H1 (cell line): Measurements from ENCODE around the gene NWD2. TPM values are rescaled to one million over a fixed set of nuclear protein-coding genes. Genes with fewer than 3 reads are reported as not detected.

Experiments used
- CTCF ChIA-PET: fragments of 300-600 bp; sonication (Branson Sonifier 250); formaldehyde crosslinking; loops from one replicate; lab custom pipeline; 2021; ENCODE audit not compliant: partially characterized antibody; lab: Charles Lee
- POLR2A ChIA-PET: fragments of 300-600 bp; sonication (Branson Sonifier 250); formaldehyde crosslinking; loops from one replicate; lab custom pipeline; 2021; ENCODE audit warnings: inconsistent platforms; ENCODE audit not compliant: partially characterized antibody; lab: Charles Lee
- DNase-seq, 2 experiments: peaks; one replicate each; pipeline versions ENCODE4 v3.0.0 to v3.0.0-alpha.2; 2010 to 2022; ENCODE audit warnings: low spot score in 2 of 2, low read depth in 1 of 2, mixed read lengths in 1 of 2
- FAIRE-seq: peaks from 2 replicates; lab custom pipeline; 2011; peaks lifted over from hg19 to GRCh38; lab: Jason Lieb, UNC
- H2AFZ ChIP-seq: 2 replicates; pipeline ENCODE4 v1.8.1; 2012; ENCODE audit warnings: low read length, inconsistent platforms
- H2AK5ac ChIP-seq: 2 replicates; pipeline ENCODE4 v1.6.1; 2013; ENCODE audit warnings: low read depth, low read length
- H2BK120ac ChIP-seq: replicated peaks from 2 replicates; pipeline ENCODE3; 2013; ENCODE audit warnings: low read depth, low read length, inconsistent platforms
- H2BK12ac ChIP-seq: 2 replicates; pipeline ENCODE4 v1.6.1; 2013; ENCODE audit warnings: low read depth, low read length
- H2BK15ac ChIP-seq: 2 replicates; pipeline ENCODE4 v1.6.1; 2013; ENCODE audit warnings: low read length
- H2BK20ac ChIP-seq: 2 replicates; pipeline ENCODE4 v1.6.1; 2013; ENCODE audit warnings: low read length
- H2BK5ac ChIP-seq: 2 replicates; pipeline ENCODE4 v1.6.1; 2013; ENCODE audit warnings: low read depth, low read length
- H3K14ac ChIP-seq: 2 replicates; pipeline ENCODE4 v1.6.1; 2013; ENCODE audit warnings: inconsistent platforms; ENCODE audit not compliant: insufficient read length
- H3K18ac ChIP-seq: 2 replicates; pipeline ENCODE4 v1.6.1; 2013; ENCODE audit warnings: low read length; ENCODE audit errors: extremely low read depth
- H3K23ac ChIP-seq: 2 replicates; pipeline ENCODE4 v1.6.1; 2013; ENCODE audit warnings: inconsistent platforms; ENCODE audit not compliant: insufficient read length
- H3K23me2 ChIP-seq: 2 replicates; pipeline ENCODE4 v1.6.1; 2013; ENCODE audit warnings: low read depth, low read length
- H3K27ac ChIP-seq: 2 replicates; pipeline ENCODE4 v1.6.1; 2011; ENCODE audit warnings: low read depth, low read length, inconsistent platforms
- H3K27me3 ChIP-seq, 4 experiments: replicated peaks in 1 of 4; 1 replicate in 1 of 4; 2 replicates in 3 of 4; pipeline versions ENCODE4 v1.6.1 to v1.8.1; 2011 to 2013; ENCODE audit warnings: low read length in 3 of 4, mild to moderate bottlenecking in 3 of 4, inconsistent platforms in 2 of 4, mixed read lengths in 2 of 4, moderate library complexity in 1 of 4; ENCODE audit not compliant: control insufficient read depth in 3 of 4, insufficient read depth in 3 of 4; ENCODE audit errors: extremely low read depth in 1 of 4
- H3K36me3 ChIP-seq, 4 experiments: 2 replicates each; pipeline versions ENCODE4 v1.6.1 to v1.8.1; 2011 to 2013; ENCODE audit warnings: mild to moderate bottlenecking in 4 of 4, low read length in 3 of 4, moderate library complexity in 2 of 4, control low read depth in 1 of 4, inconsistent platforms in 1 of 4; ENCODE audit not compliant: insufficient read depth in 4 of 4, control insufficient read depth in 2 of 4
- H3K4ac ChIP-seq: replicated peaks from 2 replicates; pipeline ENCODE3; 2013; ENCODE audit warnings: low read length, low read depth, mixed read lengths, inconsistent platforms; ENCODE audit not compliant: insufficient read length
- H3K4me1 ChIP-seq, 4 experiments: replicated peaks in 1 of 4; 1 replicate in 1 of 4; 2 replicates in 3 of 4; pipeline versions ENCODE4 v1.6.1 to v1.8.1; 2011 to 2013; ENCODE audit warnings: low read length in 3 of 4, inconsistent platforms in 2 of 4, mixed read lengths in 1 of 4; ENCODE audit not compliant: insufficient read depth in 4 of 4, control insufficient read depth in 3 of 4
- H3K4me2 ChIP-seq, 2 experiments: 2 replicates each; pipeline versions ENCODE4 v1.6.1 to v1.8.1; 2011 to 2013; ENCODE audit warnings: low read depth in 2 of 2, low read length in 2 of 2, control low read depth in 1 of 2, inconsistent platforms in 1 of 2, mild to moderate bottlenecking in 1 of 2; ENCODE audit not compliant: insufficient read depth in 1 of 2
- H3K4me3 ChIP-seq, 4 experiments: fragments of 200-600, 300-600 bp in 1 of 4; sonication (generic), shearing (Covaris generic), sonication (Bioruptor Twin) in 1 of 4; 2 replicates each; pipeline versions ENCODE4 v1.5.1 to v1.8.1; 2011 to 2016; ENCODE audit warnings: low read length in 4 of 4, low read depth in 3 of 4, control low read depth in 2 of 4, inconsistent platforms in 2 of 4, mild to moderate bottlenecking in 2 of 4, mixed read lengths in 1 of 4, moderate library complexity in 1 of 4; ENCODE audit not compliant: insufficient read depth in 2 of 4; ENCODE audit errors: extremely low read depth in 1 of 4
- H3K56ac ChIP-seq: replicated peaks from 2 replicates; pipeline ENCODE3; 2013; ENCODE audit warnings: low read depth, mild to moderate bottlenecking, mixed read lengths, low read length, inconsistent platforms; ENCODE audit not compliant: insufficient read length
- H3K79me1 ChIP-seq: 2 replicates; pipeline ENCODE4 v1.6.1; 2013; ENCODE audit warnings: low read depth, low read length, control low read depth
- H3K79me2 ChIP-seq, 2 experiments: 2 replicates each; pipeline versions ENCODE4 v1.6.1 to v1.8.1; 2012 to 2013; ENCODE audit warnings: low read length in 2 of 2, mild to moderate bottlenecking in 2 of 2, inconsistent platforms in 1 of 2; ENCODE audit not compliant: insufficient read depth in 2 of 2, control insufficient read depth in 1 of 2
- H3K9ac ChIP-seq, 4 experiments: replicated peaks in 1 of 4; 1 replicate in 1 of 4; 2 replicates in 3 of 4; pipeline versions ENCODE4 v1.6.1 to v1.8.1; 2011 to 2013; ENCODE audit warnings: low read depth in 3 of 4, low read length in 3 of 4, control low read depth in 2 of 4, mild to moderate bottlenecking in 2 of 4, moderate library complexity in 2 of 4, inconsistent platforms in 1 of 4; ENCODE audit errors: extremely low read depth in 1 of 4
- H3K9me3 ChIP-seq, 2 experiments: 2 replicates each; pipeline versions ENCODE4 v1.6.1 to v1.8.1; 2012 to 2013; ENCODE audit warnings: mild to moderate bottlenecking in 2 of 2, moderate library complexity in 2 of 2, control low read depth in 1 of 2, inconsistent platforms in 1 of 2, low read depth in 1 of 2, low read length in 1 of 2, mixed read lengths in 1 of 2; ENCODE audit not compliant: insufficient read depth in 2 of 2
- H4K20me1 ChIP-seq, 2 experiments: replicated peaks in 1 of 2; 2 replicates each; pipeline versions ENCODE3 to v1.8.1; 2011 to 2013; ENCODE audit warnings: inconsistent platforms in 2 of 2, low read length in 2 of 2, mild to moderate bottlenecking in 1 of 2; ENCODE audit not compliant: insufficient read depth in 2 of 2, control insufficient read depth in 1 of 2
- H4K5ac ChIP-seq: 2 replicates; pipeline ENCODE4 v1.6.1; 2013; ENCODE audit warnings: low read length, low read depth, mixed read lengths, inconsistent platforms; ENCODE audit not compliant: insufficient read length
- H4K8ac ChIP-seq: 2 replicates; pipeline ENCODE4 v1.8.0; 2013; ENCODE audit warnings: mild to moderate bottlenecking, moderate library complexity, low read length, inconsistent platforms; ENCODE audit not compliant: insufficient read depth; ENCODE audit errors: extremely low read depth
- H4K91ac ChIP-seq: replicated peaks from 2 replicates; pipeline ENCODE3; 2013; ENCODE audit warnings: low read length, mixed read lengths, inconsistent platforms; ENCODE audit not compliant: insufficient read length
- ASH2L ChIP-seq: fragments of 200-600, 300-600 bp; sonication (generic); IDR thresholded peaks from one replicate; pipeline ENCODE4 v1.7.1; 2017; ENCODE audit warnings: low read length
- BACH1 ChIP-seq: IDR thresholded peaks from 2 replicates; pipeline ENCODE4 v1.6.1; 2012; ENCODE audit warnings: low read length, improper control_type of control experiment
- E2F6 ChIP-seq: IDR thresholded peaks from 2 replicates; pipeline ENCODE4 v1.6.1; 2012; ENCODE audit warnings: inconsistent platforms
- EZH2 ChIP-seq: fragments of 200-600 bp; sonication (generic); IDR thresholded peaks from 2 replicates; pipeline ENCODE4 v1.7.1; 2012; ENCODE audit warnings: low read depth, mild to moderate bottlenecking, moderate library complexity, low read length, inconsistent platforms; ENCODE audit not compliant: severe bottlenecking
- KDM4A ChIP-seq: IDR thresholded peaks from one replicate; pipeline ENCODE4 v1.7.1; 2012; ENCODE audit warnings: low read depth, mild to moderate bottlenecking, moderate library complexity, low read length, inconsistent platforms; ENCODE audit not compliant: severe bottlenecking
- NRF1 ChIP-seq: IDR thresholded peaks from 2 replicates; pipeline ENCODE4 v1.6.1; 2011; ENCODE audit warnings: mild to moderate bottlenecking, low read depth, low read length, improper control_type of control experiment
- PHF8 ChIP-seq: fragments of 200-600 bp; sonication (generic); conservative IDR thresholded peaks from 2 replicates; pipeline ENCODE4 v1.7.1; 2012; ENCODE audit warnings: low read depth, mild to moderate bottlenecking, inconsistent platforms, low read length, moderate library complexity
- POLR2A ChIP-seq, 2 experiments: IDR thresholded peaks; 1 replicate in 1 of 2; 2 replicates in 1 of 2; pipeline ENCODE4 v1.6.1; 2011; ENCODE audit warnings: low read depth in 2 of 2, low read length in 2 of 2, mild to moderate bottlenecking in 2 of 2; ENCODE audit errors: control extremely low read depth in 1 of 2
- POU5F1 ChIP-seq: IDR thresholded peaks from 2 replicates; pipeline ENCODE4 v1.6.1; 2011; ENCODE audit warnings: low read depth, mild to moderate bottlenecking, low read length, moderate library complexity
- RFX5 ChIP-seq: IDR thresholded peaks from 2 replicates; pipeline ENCODE4 v1.6.1; 2011; ENCODE audit warnings: low read depth, low read length, improper control_type of control experiment, borderline replicate concordance
- SUZ12 ChIP-seq: fragments of 200-600 bp; sonication (generic); IDR thresholded peaks from 2 replicates; pipeline ENCODE4 v1.6.1; 2012; ENCODE audit warnings: mild to moderate bottlenecking, inconsistent platforms, low read length, moderate library complexity, mixed read lengths
- TCF12 ChIP-seq: IDR thresholded peaks from 2 replicates; pipeline ENCODE4 v1.6.1; 2011; ENCODE audit warnings: low read depth, mild to moderate bottlenecking, low read length
- USF2 ChIP-seq: IDR thresholded peaks from 2 replicates; pipeline ENCODE4 v1.6.1; 2011; ENCODE audit warnings: low read length, improper control_type of control experiment
- ZNF274 ChIP-seq: IDR thresholded peaks from 2 replicates; pipeline ENCODE4 v1.7.0; 2012; ENCODE audit warnings: low read length, borderline replicate concordance; ENCODE audit errors: extremely low read depth
- WGBS, 2 experiments: shearing (Covaris generic) in 1 of 2; methylation state at CpG; one replicate each; pipeline versions ENCODE4 v1.1.6 to v1.1.7; 2013 to 2015; ENCODE audit warnings: low lambda C conversion rate in 2 of 2, mixed read lengths in 2 of 2, inconsistent platforms in 1 of 2, low coverage in 1 of 2, missing lambda C conversion rate in 1 of 2; ENCODE audit not compliant: insufficient replicate concordance in 2 of 2, insufficient coverage in 1 of 2, insufficient read length in 1 of 2; ENCODE audit errors: extremely low coverage in 1 of 2, missing lambda C conversion rate in 1 of 2; 5-methylcytosine and 5-hydroxymethylcytosine counted together
- polyA plus RNA-seq, 7 experiments: library from polyadenylated mRNA; depleted of rRNA in 3 of 7; stranded (reverse) in 5 of 7; unstranded in 2 of 7; fragments of >200 nt in 5 of 7; fragments of 200-250 nt in 2 of 7; gene quantifications; 1 replicate in 5 of 7; 2 replicates in 1 of 7; 4 replicates in 1 of 7; pipeline versions ENCODE4 v1.2.1 to v1.2.3, GENCODE V29; 2011 to 2013; ENCODE audit warnings: missing spikeins in 2 of 7, mixed read lengths in 2 of 7
- total RNA-seq: library from RNA; stranded (reverse); fragmentation: NEBNext Ultra II Directional; extraction: Animal tissue kit (Norgen Biotek cat#: 25700); gene quantifications from 2 replicates; pipeline ENCODE4 v1.2.1, GENCODE V29; 2021

Gene NWD2
- total and polyA plus RNA-seq, 2 of the 8 experiments (the other 6 are each of a cell fraction or from before 2014, with no cell fraction given), result under 0.01 TPM; not detected in 1

GRCh38 chr4:37480509-37480908 lies 236.0 kb downstream of the NWD2 start:
- H3K18ac ChIP-seq, result no peak overlapping the region
- H3K23ac ChIP-seq, result no peak overlapping the region
- H3K14ac ChIP-seq, result no peak overlapping the region
- no peaks in the 10 kb centered on the region for H3K9me3 ChIP-seq
- H4K20me1 ChIP-seq, result no peaks in the 10 kb centered on the region
- FAIRE-seq, result no peak
- no peak overlapping the region for H4K5ac ChIP-seq
- no peak for DNase-seq
- H2BK15ac ChIP-seq, result no peak overlapping the region
- ChIA-PET CTCF (no interaction called here), POLR2A (interaction anchor here (0.7 kb wide), 1 partner anchor 271 kb away, joined by 3 read pairs; no protein-coding TSS in a partner anchor)
- no peaks in the 10 kb centered on the region for H3K27me3 ChIP-seq
- H3K36me3 ChIP-seq, result no peaks in the 10 kb centered on the region
- H3K27ac ChIP-seq, result no peak overlapping the region
- H3K4ac ChIP-seq, result no peak overlapping the region
- no peak overlapping the region for H3K4me3 ChIP-seq
- H3K23me2 ChIP-seq, result no peaks in the 10 kb centered on the region
- H3K4me2 ChIP-seq, result no peak overlapping the region
- H2BK5ac ChIP-seq, result no peak overlapping the region
- H3K56ac ChIP-seq, result no peak overlapping the region
- H3K79me2 ChIP-seq, result no peaks in the 10 kb centered on the region
- no peak overlapping the region for H4K91ac ChIP-seq
- no peak overlapping the region for H2AFZ ChIP-seq
- no peaks in the 10 kb centered on the region for H3K79me1 ChIP-seq
- no peak overlapping the region for H2BK120ac ChIP-seq
- no peak overlapping the region for H2BK20ac ChIP-seq
- H2BK12ac ChIP-seq, result no peak overlapping the region
- 92% methylated on average over 4 of the region's 4 CpGs; no CpG with 5 or more reads in 1 of the 2 experiments for WGBS, 2 experiments
- H3K4me1 ChIP-seq, result no peaks in the 10 kb centered on the region
- H4K8ac ChIP-seq, result no peak overlapping the region
- no peak overlapping the region for H2AK5ac ChIP-seq
- H3K9ac ChIP-seq, result no peak overlapping the region
- TF ChIP-seq KDM4A (no peak), NRF1 (no peak), POU5F1 (no peak), POLR2A (IDR thresholded peaks at IDR 0.05; ENCODE audit: control extremely low read depth in 1 of 2, low read depth in 2 of 2, low read length in 2 of 2) (no peak), ZNF274 (no peak), E2F6 (no peak), PHF8 (no peak), USF2 (no peak), TCF12 (no peak), RFX5 (no peak), SUZ12 (no peak), EZH2 (no peak), ASH2L (no peak), BACH1 (no peak)
